Ovary (tissue), 3 donors: ENCODE data around the gene SMG9.

Source experiments
- EP300 ChIP-seq: sonication (generic); formaldehyde crosslinking; IDR thresholded peaks from one replicate; pipeline ENCODE4 v1.6.1; 2017; ENCODE audit warnings: antibody characterized with exemption
- POLR2A ChIP-seq: fragments of 450-650 bp; IDR thresholded peaks from one replicate; pipeline ENCODE4 v1.6.1; 2017; ENCODE audit warnings: antibody characterized with exemption, mild to moderate bottlenecking, moderate library complexity
- TF ChIP-seq, protein P1 (sequence below), 3 donors: fragments of 450-650 bp in 2 of 3; fragments of 200-600 bp in 1 of 3; IDR thresholded peaks; one replicate each; pipeline versions ENCODE4 v1.5.1 to v1.8.0; 2016 to 2022; ENCODE audit warnings: antibody characterized with exemption in 3 of 3, mild to moderate bottlenecking in 1 of 3
- donor health status: DM: no; HTN: no; CAD: no.

- TF ChIP-seq, protein P1, sequence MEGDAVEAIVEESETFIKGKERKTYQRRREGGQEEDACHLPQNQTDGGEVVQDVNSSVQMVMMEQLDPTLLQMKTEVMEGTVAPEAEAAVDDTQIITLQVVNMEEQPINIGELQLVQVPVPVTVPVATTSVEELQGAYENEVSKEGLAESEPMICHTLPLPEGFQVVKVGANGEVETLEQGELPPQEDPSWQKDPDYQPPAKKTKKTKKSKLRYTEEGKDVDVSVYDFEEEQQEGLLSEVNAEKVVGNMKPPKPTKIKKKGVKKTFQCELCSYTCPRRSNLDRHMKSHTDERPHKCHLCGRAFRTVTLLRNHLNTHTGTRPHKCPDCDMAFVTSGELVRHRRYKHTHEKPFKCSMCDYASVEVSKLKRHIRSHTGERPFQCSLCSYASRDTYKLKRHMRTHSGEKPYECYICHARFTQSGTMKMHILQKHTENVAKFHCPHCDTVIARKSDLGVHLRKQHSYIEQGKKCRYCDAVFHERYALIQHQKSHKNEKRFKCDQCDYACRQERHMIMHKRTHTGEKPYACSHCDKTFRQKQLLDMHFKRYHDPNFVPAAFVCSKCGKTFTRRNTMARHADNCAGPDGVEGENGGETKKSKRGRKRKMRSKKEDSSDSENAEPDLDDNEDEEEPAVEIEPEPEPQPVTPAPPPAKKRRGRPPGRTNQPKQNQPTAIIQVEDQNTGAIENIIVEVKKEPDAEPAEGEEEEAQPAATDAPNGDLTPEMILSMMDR (IDR thresholded peaks at IDR 0.05) = no peak
- TF ChIP-seq POLR2A = no peak
- TF ChIP-seq EP300 = no peak
These were observed 29.9 kb downstream of the SMG9 start for GRCh38 chr19:43724896-43725295.
